Ascending aorta (tissue), 2 donors: ENCODE measurements around the gene MAP3K6. TPM values are rescaled to one million over a fixed set of nuclear protein-coding genes. Genes with fewer than 3 reads are reported as not detected.
"Not testable (repeated sequence)": the region's sequence is repeated elsewhere in the genome, so short reads cannot be mapped to it uniquely, and the experiment has no call there.

Experiments
- DNase-seq, 2 donors: peaks; one replicate each; pipeline ENCODE4 v3.0.0-alpha.2; 2019; ENCODE audit warnings: low spot score in 2 of 2
- H3K27ac ChIP-seq, 2 donors: fragments of 200-600 bp; sonication (generic); one replicate each; pipeline ENCODE4 v1.5.1; 2016 to 2017; ENCODE audit warnings: mild to moderate bottlenecking in 1 of 2
- H3K27me3 ChIP-seq: fragments of 200-600 bp; sonication (generic); one replicate; pipeline ENCODE4 v1.5.1; 2017
- H3K36me3 ChIP-seq, 2 donors: fragments of 200-600 bp; sonication (generic); one replicate each; pipeline ENCODE4 v1.5.1; 2016
- H3K4me1 ChIP-seq, 2 donors: fragments of 200-600 bp; sonication (generic); one replicate each; pipeline ENCODE4 v1.5.1; 2016 to 2017; ENCODE audit warnings: mild to moderate bottlenecking in 1 of 2
- H3K4me3 ChIP-seq, 2 donors: fragments of 200-600 bp; sonication (generic); one replicate each; pipeline ENCODE4 v1.5.1; 2016 to 2017; ENCODE audit warnings: mild to moderate bottlenecking in 1 of 2
- H3K9me3 ChIP-seq, 2 donors: fragments of 200-600 bp; sonication (generic); one replicate each; pipeline ENCODE4 v1.5.1; 2016
- CTCF ChIP-seq, 3 experiments: fragments of 200-600 bp in 2 of 3; fragments of 450-650 bp in 1 of 3; sonication (generic) in 2 of 3; IDR thresholded peaks; one replicate each; pipeline ENCODE4 v1.5.1; 2016 to 2019; ENCODE audit warnings: antibody characterized with exemption in 3 of 3, mild to moderate bottlenecking in 1 of 3, moderate library complexity in 1 of 3
- intact Hi-C: fragments of 100-400 bp; cut with DNase I; formaldehyde crosslinking; loops from one replicate; pipeline ENCODE4 v1.15.1; 2023
- total RNA-seq: library from RNA; depleted of rRNA; stranded (reverse); fragments of >200 nt; gene quantifications from one replicate; pipeline ENCODE4 v1.1.0, GENCODE V29; 2016

MAP3K6 gene
- total RNA-seq, 1 donor from 2014 or later: 164 TPM

GRCh38 chr1:27410709-27411108 is 43.9 kb upstream of the MAP3K6 start:
- no peaks in the 10 kb centered on the region for H3K9me3 ChIP-seq
- no peaks in the 10 kb centered on the region for H3K4me1 ChIP-seq
- H3K4me3 ChIP-seq: no peak overlapping the region
- no peaks in the 10 kb centered on the region for H3K27me3 ChIP-seq
- DNase-seq: no peak
- intact Hi-C loops: no loop called here
- H3K27ac ChIP-seq: no peak overlapping the region
- no peak for TF ChIP-seq CTCF (IDR thresholded peaks at IDR 0.05)
- H3K36me3 ChIP-seq: peaks cover 89 to 93% of the 10 kb centered on the region in 2 donors

- H3K27me3 ChIP-seq: no peaks in the 10 kb centered on the region
- peaks cover 82 to 83% of the 10 kb centered on the region in 2 donors for H3K36me3 ChIP-seq
- TF ChIP-seq CTCF (IDR thresholded peaks at IDR 0.05): no peak
- DNase-seq: no peak
- intact Hi-C loops: no loop called here
- H3K4me1 ChIP-seq: peaks cover 0 to 8% of the 10 kb centered on the region in 2 donors
- H3K27ac ChIP-seq: no peak overlapping the region
- H3K9me3 ChIP-seq: no peaks in the 10 kb centered on the region
- H3K4me3 ChIP-seq: no peak overlapping the region
Observed at GRCh38 chr1:27409669-27410068, 42.9 kb upstream of the MAP3K6 start.

- no peak for DNase-seq
- Histone ChIP-seq H3K27ac (no peak overlapping the region), H3K36me3 (peaks cover 67 to 68% of the 10 kb centered on the region in 2 donors), H3K4me1 (peaks cover 5 to 20% of the 10 kb centered on the region in 2 donors), H3K4me3 (no peak overlapping the region), H3K9me3 (no peaks in the 10 kb centered on the region), H3K27me3 (no peaks in the 10 kb centered on the region)
- intact Hi-C loops: no loop called here
- no peak for TF ChIP-seq CTCF (IDR thresholded peaks at IDR 0.05)
Observed at GRCh38 chr1:27408151-27408550, 41.4 kb upstream of the MAP3K6 start.

GRCh38 chr1:27406791-27407190 is 40.0 kb upstream of the MAP3K6 start:
- H3K27ac ChIP-seq: peak overlapping the region; percentile 65 to 75
- H3K9me3 ChIP-seq, H3K4me3 ChIP-seq, H3K27me3 ChIP-seq, intact Hi-C loops, DNase-seq: not testable (repeated sequence)
- peaks cover 53 to 54% of the 10 kb centered on the region in 2 donors for H3K36me3 ChIP-seq
- peaks cover 18 to 31% of the 10 kb centered on the region in 2 donors for H3K4me1 ChIP-seq

GRCh38 chr1:27406362-27406680 is 39.6 kb upstream of the MAP3K6 start:
- intact Hi-C loops: no loop called here

More at GRCh38 chr1:27406362-27406680, 39.6 kb upstream of the MAP3K6 start:
- no peak for DNase-seq
- Histone ChIP-seq H3K36me3 (peaks cover 48 to 49% of the 10 kb centered on the region in 2 donors), H3K4me1 (peaks cover 18 to 34% of the 10 kb centered on the region in 2 donors), H3K27ac (peak overlapping the region; percentile 65 to 75), H3K27me3 (no peaks in the 10 kb centered on the region), H3K9me3 (no peaks in the 10 kb centered on the region), H3K4me3 (no peak overlapping the region)
- no peak for TF ChIP-seq CTCF (IDR thresholded peaks at IDR 0.05)
